ENCODE results near the gene CDC42BPG.

Gene CDC42BPG

GRCh38 chr11:64844330-64845128 is at the start of gene CDC42BPG:
Gene CDC42BPG, minus strand, starts transcription at chr11:64844653. Its CDS starts 84 bp downstream, at chr11:64844569.
- DNase-seq (ENCODE audit: low read depth in 2 of 2), result peak in 1 of 2 donors; percentile 50

- no peak for DNase-seq (ENCODE audit: low read depth in 2 of 2)
These were observed 49.0 kb upstream of the CDC42BPG start for GRCh38 chr11:64893194-64894069.

GRCh38 chr11:64892838-64893193 is 48.4 kb upstream of the CDC42BPG start:
- no peak for DNase-seq (ENCODE audit: low read depth in 2 of 2)

- no peak for DNase-seq (ENCODE audit: low read depth in 2 of 2)
These were observed 48.0 kb upstream of the CDC42BPG start for GRCh38 chr11:64892411-64892831.

- no peak for DNase-seq (ENCODE audit: low read depth in 2 of 2)
These were observed 47.4 kb upstream of the CDC42BPG start for GRCh38 chr11:64891880-64892279.

- no peak for DNase-seq (ENCODE audit: low read depth in 2 of 2)
These were observed 46.9 kb upstream of the CDC42BPG start for GRCh38 chr11:64891215-64891848.

- no peak for DNase-seq (ENCODE audit: low read depth in 2 of 2)
These were observed 46.1 kb upstream of the CDC42BPG start for GRCh38 chr11:64890522-64890939.

- no peak for DNase-seq (ENCODE audit: low read depth in 2 of 2)
These were observed 44.5 kb upstream of the CDC42BPG start for GRCh38 chr11:64888729-64889511.

- no peak for DNase-seq (ENCODE audit: low read depth in 2 of 2)
These were observed 43.9 kb upstream of the CDC42BPG start for GRCh38 chr11:64888406-64888728.

- DNase-seq (ENCODE audit: low read depth in 2 of 2), result peak; percentile 81 to 83
These were observed 43.4 kb upstream of the CDC42BPG start for GRCh38 chr11:64887757-64888405.

- no peak for DNase-seq (ENCODE audit: low read depth in 2 of 2)
These were observed 42.8 kb upstream of the CDC42BPG start for GRCh38 chr11:64887234-64887756.

GRCh38 chr11:64885367-64886286 is 41.2 kb upstream of the CDC42BPG start:
- DNase-seq (ENCODE audit: low read depth in 2 of 2), result no peak

- DNase-seq (ENCODE audit: low read depth in 2 of 2), result no peak
These were observed 39.6 kb upstream of the CDC42BPG start for GRCh38 chr11:64884019-64884418.

- DNase-seq (ENCODE audit: low read depth in 2 of 2), result no peak
These were observed 39.1 kb upstream of the CDC42BPG start for GRCh38 chr11:64883575-64883974.

GRCh38 chr11:64882243-64882642 is 37.8 kb upstream of the CDC42BPG start:
- DNase-seq (ENCODE audit: low read depth in 2 of 2), result no peak

GRCh38 chr11:64881476-64881875 is 37.0 kb upstream of the CDC42BPG start:
- DNase-seq (ENCODE audit: low read depth in 2 of 2), result no peak

- DNase-seq (ENCODE audit: low read depth in 2 of 2), result no peak
These were observed 36.0 kb upstream of the CDC42BPG start for GRCh38 chr11:64880240-64881001.

GRCh38 chr11:64879244-64879900 is 34.9 kb upstream of the CDC42BPG start:
- no peak for DNase-seq (ENCODE audit: low read depth in 2 of 2)

Data from stimulated activated CD8-positive, alpha-beta memory T cell treated with anti-CD3 and anti-CD28 coated beads, Interleukin-2, amount 100 ng/mL, for 48 hours (primary cell).